H9 (cell line): ENCODE measurements around the gene DIAPH2. TPM values are rescaled to one million over a fixed set of nuclear protein-coding genes. Genes with fewer than 3 reads are reported as not detected.

Experiments used
- DNase-seq: peaks from one replicate; pipeline ENCODE4 v3.0.0-alpha.2; 2017
- H2AFZ ChIP-seq: one replicate; pipeline ENCODE4 v1.6.1; 2013; ENCODE audit warnings: mild to moderate bottlenecking, low read length, control low read depth, moderate library complexity
- H2AK5ac ChIP-seq: 2 replicates; pipeline ENCODE4 v1.6.1; 2013; ENCODE audit warnings: low read length, control low read depth, mixed read lengths; ENCODE audit not compliant: insufficient read length
- H2BK120ac ChIP-seq: one replicate; pipeline ENCODE4 v1.6.1; 2013; ENCODE audit warnings: low read depth, mild to moderate bottlenecking, low read length, control low read depth, inconsistent platforms; ENCODE audit not compliant: poor library complexity, severe bottlenecking
- H2BK12ac ChIP-seq: 2 replicates; pipeline ENCODE4 v1.6.1; 2013; ENCODE audit warnings: low read length, control low read depth, mixed read lengths, low read depth; ENCODE audit not compliant: insufficient read length
- H2BK15ac ChIP-seq: 2 replicates; pipeline ENCODE4 v1.6.1; 2013; ENCODE audit warnings: low read depth, low read length, control low read depth
- H2BK20ac ChIP-seq: one replicate; pipeline ENCODE4 v1.6.1; 2013; ENCODE audit warnings: low read depth, mild to moderate bottlenecking, low read length, control low read depth, inconsistent platforms; ENCODE audit not compliant: poor library complexity, severe bottlenecking
- H2BK5ac ChIP-seq: 2 replicates; pipeline ENCODE4 v1.6.1; 2013; ENCODE audit warnings: low read length, control low read depth, mixed read lengths; ENCODE audit not compliant: insufficient read length
- H3K14ac ChIP-seq: 2 replicates; pipeline ENCODE4 v1.6.1; 2013; ENCODE audit warnings: low read length, control low read depth; ENCODE audit not compliant: insufficient read depth
- H3K18ac ChIP-seq: 2 replicates; pipeline ENCODE4 v1.6.1; 2013; ENCODE audit warnings: low read depth, mild to moderate bottlenecking, mixed read lengths, low read length, control low read depth; ENCODE audit not compliant: insufficient read length
- H3K23ac ChIP-seq: 2 replicates; pipeline ENCODE4 v1.6.1; 2013; ENCODE audit warnings: low read length, control low read depth, mixed read lengths, low read depth; ENCODE audit not compliant: insufficient read length
- H3K23me2 ChIP-seq: 2 replicates; pipeline ENCODE4 v1.6.1; 2013; ENCODE audit warnings: low read depth, mild to moderate bottlenecking, mixed read lengths, low read length, control low read depth; ENCODE audit not compliant: insufficient read length, poor library complexity, severe bottlenecking
- H3K27ac ChIP-seq: 2 replicates; pipeline ENCODE4 v1.5.1; 2013; ENCODE audit warnings: low read length, control low read depth, mixed read lengths, low read depth; ENCODE audit not compliant: insufficient read length
- H3K27me3 ChIP-seq: 2 replicates; pipeline ENCODE4 v1.6.1; 2013; ENCODE audit warnings: low read length, control low read depth, inconsistent platforms; ENCODE audit not compliant: insufficient read depth
- H3K4ac ChIP-seq: 2 replicates; pipeline ENCODE4 v1.6.1; 2013; ENCODE audit warnings: low read depth, mild to moderate bottlenecking, control low read depth, inconsistent platforms, low read length, moderate library complexity
- H3K4me1 ChIP-seq: 2 replicates; pipeline ENCODE4 v1.6.1; 2013; ENCODE audit warnings: low read length, control low read depth, inconsistent platforms; ENCODE audit not compliant: insufficient read depth
- H3K4me2 ChIP-seq: 2 replicates; pipeline ENCODE4 v1.6.1; 2013; ENCODE audit warnings: low read length, control low read depth, mixed read lengths; ENCODE audit not compliant: insufficient read length, insufficient read depth
- H3K56ac ChIP-seq: 2 replicates; pipeline ENCODE4 v1.6.1; 2013; ENCODE audit warnings: low read depth, mild to moderate bottlenecking, mixed read lengths, low read length, control low read depth; ENCODE audit not compliant: insufficient read length
- H3K79me1 ChIP-seq: 2 replicates; pipeline ENCODE4 v1.6.1; 2013; ENCODE audit warnings: low read depth, mild to moderate bottlenecking, moderate library complexity, low read length, control low read depth, inconsistent platforms; ENCODE audit not compliant: insufficient read depth, poor library complexity, severe bottlenecking
- H3K79me2 ChIP-seq: 2 replicates; pipeline ENCODE4 v1.6.1; 2013; ENCODE audit warnings: low read length, control low read depth, inconsistent platforms; ENCODE audit not compliant: insufficient read depth
- H3K9ac ChIP-seq: 2 replicates; pipeline ENCODE4 v1.6.1; 2013; ENCODE audit warnings: low read length, control low read depth, mixed read lengths; ENCODE audit not compliant: insufficient read length; ENCODE audit errors: extremely low read depth
- H3K9me3 ChIP-seq: one replicate; pipeline ENCODE4 v1.6.1; 2013; ENCODE audit warnings: low read depth, low read length, inconsistent platforms; ENCODE audit not compliant: control insufficient read depth
- H3T11ph ChIP-seq: one replicate; pipeline ENCODE4 v1.6.1; 2013; ENCODE audit warnings: mild to moderate bottlenecking, low read length, control low read depth, inconsistent platforms
- H4K20me1 ChIP-seq: one replicate; pipeline ENCODE4 v1.6.1; 2013; ENCODE audit not compliant: control insufficient read depth, insufficient read length, insufficient read depth
- H4K5ac ChIP-seq: 2 replicates; pipeline ENCODE4 v1.6.1; 2013; ENCODE audit warnings: low read depth, mild to moderate bottlenecking, mixed read lengths, low read length, control low read depth; ENCODE audit not compliant: insufficient read length
- H4K8ac ChIP-seq: replicated peaks from 2 replicates; pipeline ENCODE4 v1.6.1; 2013; ENCODE audit warnings: low read length, control low read depth, mixed read lengths, low read depth; ENCODE audit not compliant: insufficient read length
- H4K91ac ChIP-seq: 2 replicates; pipeline ENCODE4 v1.6.1; 2013; ENCODE audit warnings: low read depth, mild to moderate bottlenecking, moderate library complexity, mixed read lengths, low read length, control low read depth; ENCODE audit not compliant: insufficient read length
- H3K27ac Mint-ChIP-seq, 3 experiments: 2 replicates in 2 of 3; 3 replicates in 1 of 3; pipeline ENCODE4 v1.8.0; 2020 to 2021; ENCODE audit warnings: mixed read lengths in 3 of 3, mild to moderate bottlenecking in 1 of 3, moderate library complexity in 1 of 3
- H3K27me3 Mint-ChIP-seq: 2 replicates; pipeline ENCODE4 v1.8.0; 2021; ENCODE audit warnings: low read depth, mild to moderate bottlenecking, moderate library complexity, mixed read lengths
- H3K36me3 Mint-ChIP-seq, 3 experiments: 2 replicates in 2 of 3; 3 replicates in 1 of 3; pipeline ENCODE4 v1.8.0; 2020 to 2021; ENCODE audit warnings: low read depth in 3 of 3, mixed read lengths in 3 of 3; ENCODE audit not compliant: insufficient read depth in 1 of 3
- H3K4me1 Mint-ChIP-seq, 2 experiments: 2 replicates each; pipeline ENCODE4 v1.8.0; 2020; ENCODE audit warnings: mixed read lengths in 2 of 2
- H3K4me3 Mint-ChIP-seq, 2 experiments: 2 replicates in 1 of 2; 3 replicates in 1 of 2; pipeline ENCODE4 v1.8.0; 2020 to 2021; ENCODE audit warnings: mild to moderate bottlenecking in 2 of 2, mixed read lengths in 2 of 2, moderate library complexity in 1 of 2
- H3K9me3 Mint-ChIP-seq, 2 experiments: 2 replicates in 1 of 2; 3 replicates in 1 of 2; pipeline ENCODE4 v1.8.0; 2020; ENCODE audit warnings: mild to moderate bottlenecking in 2 of 2, mixed read lengths in 2 of 2, moderate library complexity in 1 of 2
- CTCF ChIP-seq: fragments of 200-600 bp; sonication (generic); conservative IDR thresholded peaks from 3 replicates; pipeline ENCODE4 v1.8.0; 2021; ENCODE audit warnings: antibody characterized with exemption, mild to moderate bottlenecking
- WGBS: extraction: QIAGEN DNeasy Blood & Tissue Kit; methylation state at CpG from one replicate; pipeline ENCODE4 v1.1.7; 2013; ENCODE audit warnings: missing lambda C conversion rate, low lambda C conversion rate, mixed read lengths; ENCODE audit not compliant: insufficient read length; ENCODE audit errors: extremely low coverage; 5-methylcytosine and 5-hydroxymethylcytosine counted together
- long read RNA-seq: library from polyadenylated mRNA; unstranded; transcript quantifications from one replicate; pipeline ENCODE4 v2.0.0, GENCODE V29; 2020
- total RNA-seq: library from RNA; stranded (reverse); gene quantifications from 2 replicates; pipeline ENCODE4 v1.2.1, GENCODE V29; 2021

DIAPH2 gene
- 45.1 and 45.4 TPM in 2 replicates for total RNA-seq
- long read RNA-seq, full-length matches to known transcripts: 2 of 74 reads
- long read RNA-seq, partial matches to known transcripts: 7 of 74 reads
- long read RNA-seq, other reads (novel, unspliced or antisense): 65 of 74 reads

DNA sequence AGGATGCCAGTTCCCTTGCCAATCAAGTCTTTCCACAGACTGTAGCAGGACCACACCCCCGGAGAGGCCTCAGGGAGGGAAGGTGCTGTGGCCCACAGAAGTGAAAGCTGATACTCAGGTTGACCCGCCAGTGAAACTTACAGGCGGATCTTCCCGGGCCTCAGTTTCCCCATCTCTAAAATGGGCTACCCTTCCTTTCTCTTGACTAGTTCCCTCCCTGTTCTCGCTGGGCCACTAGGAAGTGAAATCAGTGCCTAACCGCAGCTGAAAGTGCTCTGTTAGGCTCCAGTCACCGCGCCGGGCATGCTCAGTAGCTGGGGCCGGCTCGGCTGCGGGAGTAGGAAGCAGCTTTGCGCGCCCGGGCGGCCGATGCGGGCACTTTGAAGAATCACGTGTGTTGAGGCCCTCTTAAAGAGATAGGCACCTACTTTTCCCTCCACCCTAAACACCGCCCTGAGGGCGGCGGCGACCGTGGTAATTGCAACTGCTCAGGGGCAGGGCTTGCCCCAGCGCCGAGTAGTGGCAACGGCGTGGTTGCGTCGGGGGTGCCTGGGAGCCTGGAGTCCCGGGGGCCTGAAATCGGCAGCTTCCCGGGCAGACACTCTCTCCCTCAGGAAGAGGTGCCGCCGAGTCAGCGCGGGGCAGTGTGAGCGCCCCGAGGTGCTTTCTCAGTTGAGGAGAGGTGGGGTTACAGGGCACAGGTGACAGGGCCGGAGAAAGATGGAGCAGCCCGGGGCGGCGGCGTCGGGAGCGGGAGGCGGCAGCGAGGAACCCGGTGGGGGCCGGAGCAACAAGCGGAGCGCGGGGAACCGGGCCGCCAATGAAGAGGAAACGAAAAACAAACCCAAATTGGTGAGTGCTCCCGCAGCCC is at the start of gene DIAPH2:
TSS of gene DIAPH2 (plus strand) at position 504 of the 871 bp plus-strand sequence.
- no peak within 1 kb of the TSS for H3K27ac ChIP-seq
- peaks cover 25% of the 10 kb centered on the region for H3K27me3 Mint-ChIP-seq
- H2AK5ac ChIP-seq: no peak within 1 kb of the TSS
- H4K20me1 ChIP-seq: no peaks in the 10 kb centered on the region
- peaks cover 4% of the 10 kb centered on the region; the same call in 1 of the 2 replicates for H3K4me1 ChIP-seq
- peaks cover 0 to 3% (median 0%) of the 10 kb centered on the region in 3 experiments; a peak in 2 of 7 replicates for H3K36me3 Mint-ChIP-seq
- no peaks in the 10 kb centered on the region for H3K79me1 ChIP-seq
- no peak within 1 kb of the TSS for H3K56ac ChIP-seq
- no CpG with 5 or more reads among the region's 57 CpGs for WGBS
- peak within 1 kb of the TSS; percentile 96 for H3K4me2 ChIP-seq
- peak within 1 kb of the TSS; percentile 69 to 96 (median 80); a peak in 6 of 7 replicates for H3K27ac Mint-ChIP-seq
- H3K9ac ChIP-seq: peak within 1 kb of the TSS; percentile 48
- no peak within 1 kb of the TSS for H3K23ac ChIP-seq
- peaks cover 37 to 54% of the 10 kb centered on the region in 2 experiments for H3K4me1 Mint-ChIP-seq
- no peak within 1 kb of the TSS for H3K4ac ChIP-seq
- H3K27me3 ChIP-seq: no peaks in the 10 kb centered on the region; the same call in 1 of the 2 replicates
- H4K5ac ChIP-seq: no peak within 1 kb of the TSS
- no peak within 1 kb of the TSS for H4K8ac ChIP-seq
- no peak within 1 kb of the TSS for H2BK120ac ChIP-seq
- H3K18ac ChIP-seq: peak within 1 kb of the TSS; percentile 15
- no peaks in the 10 kb centered on the region for H3K9me3 ChIP-seq
- peak; percentile 90 for DNase-seq
- TF ChIP-seq CTCF: peak; percentile 39; the same call in 2 of the 3 replicates
- peaks cover 7% of the 10 kb centered on the region for H3K23me2 ChIP-seq
- no peak within 1 kb of the TSS for H4K91ac ChIP-seq
- no peak within 1 kb of the TSS for H2BK20ac ChIP-seq
- H3K4me3 Mint-ChIP-seq: peak within 1 kb of the TSS; percentile 94 to 96
- H2BK15ac ChIP-seq: no peak within 1 kb of the TSS
- H2BK5ac ChIP-seq: no peak within 1 kb of the TSS
- no peaks in the 10 kb centered on the region for H3K9me3 Mint-ChIP-seq
- H2BK12ac ChIP-seq: no peak within 1 kb of the TSS
- no peak within 1 kb of the TSS for H3T11ph ChIP-seq
- H2AFZ ChIP-seq: no peak within 1 kb of the TSS
- H3K14ac ChIP-seq: peak within 1 kb of the TSS; percentile 54; the same call in 1 of the 2 replicates
- H3K79me2 ChIP-seq: no peaks in the 10 kb centered on the region
